Mammary epithelial cell (primary cell): ENCODE data around the gene EID2B.
A peak's percentile ranks its signal among the peaks of the same experiment; 100 is the strongest.

Experiments used
- EZH2 ChIP-seq: IDR thresholded peaks from 2 replicates; pipeline ENCODE4 v1.6.1; 2012; ENCODE audit warnings: low read length, inconsistent platforms, borderline replicate concordance
- TF ChIP-seq, protein P1 (sequence below), 2 donors: IDR thresholded peaks in 1 of 2; conservative IDR thresholded peaks in 1 of 2; 2 replicates each; pipeline ENCODE4 v1.5.1; 2011 to 2012; ENCODE audit warnings: inconsistent platforms in 2 of 2, low read length in 2 of 2, mild to moderate bottlenecking in 2 of 2, control low read depth in 1 of 2, low read depth in 1 of 2; ENCODE audit not compliant: insufficient read depth in 1 of 2; ENCODE audit errors: extremely low read depth in 1 of 2

DNA sequence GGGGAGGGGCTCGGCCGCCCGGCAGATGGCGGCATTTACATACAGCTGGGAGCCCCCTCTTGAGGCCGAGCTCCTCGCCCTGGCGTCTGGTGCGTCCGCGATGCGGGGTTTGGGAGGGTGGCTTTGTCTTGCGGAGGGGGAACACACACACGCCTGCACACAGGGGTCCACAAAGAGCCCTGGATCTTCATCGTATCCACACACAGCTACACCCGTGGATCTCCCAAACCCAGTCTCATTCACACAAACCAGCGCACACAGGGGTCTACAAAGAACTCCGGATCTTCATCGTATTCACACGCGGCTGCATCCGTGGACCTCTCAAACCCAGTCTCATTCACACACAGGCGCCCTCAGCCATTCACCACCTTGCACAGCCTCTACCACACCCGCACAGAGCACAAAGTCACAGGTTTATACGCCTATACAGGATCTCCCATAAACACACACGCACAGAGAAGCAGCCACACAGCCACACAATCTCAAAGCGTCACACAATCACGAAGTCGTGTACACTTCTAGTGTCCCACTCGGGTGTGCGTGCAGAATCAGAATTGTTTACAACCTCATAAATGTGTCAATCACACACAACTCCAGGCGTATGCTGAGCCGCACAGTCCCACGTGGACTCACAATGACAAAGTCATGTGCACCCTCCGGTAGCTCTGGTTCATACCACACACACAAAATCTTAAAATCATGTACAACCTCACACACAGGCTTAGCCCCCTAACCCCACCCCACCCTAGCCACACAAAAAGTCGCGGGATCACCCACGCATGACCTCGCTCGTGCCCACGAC is 34.5 kb downstream of the EID2B start:
- TF ChIP-seq, protein P1, sequence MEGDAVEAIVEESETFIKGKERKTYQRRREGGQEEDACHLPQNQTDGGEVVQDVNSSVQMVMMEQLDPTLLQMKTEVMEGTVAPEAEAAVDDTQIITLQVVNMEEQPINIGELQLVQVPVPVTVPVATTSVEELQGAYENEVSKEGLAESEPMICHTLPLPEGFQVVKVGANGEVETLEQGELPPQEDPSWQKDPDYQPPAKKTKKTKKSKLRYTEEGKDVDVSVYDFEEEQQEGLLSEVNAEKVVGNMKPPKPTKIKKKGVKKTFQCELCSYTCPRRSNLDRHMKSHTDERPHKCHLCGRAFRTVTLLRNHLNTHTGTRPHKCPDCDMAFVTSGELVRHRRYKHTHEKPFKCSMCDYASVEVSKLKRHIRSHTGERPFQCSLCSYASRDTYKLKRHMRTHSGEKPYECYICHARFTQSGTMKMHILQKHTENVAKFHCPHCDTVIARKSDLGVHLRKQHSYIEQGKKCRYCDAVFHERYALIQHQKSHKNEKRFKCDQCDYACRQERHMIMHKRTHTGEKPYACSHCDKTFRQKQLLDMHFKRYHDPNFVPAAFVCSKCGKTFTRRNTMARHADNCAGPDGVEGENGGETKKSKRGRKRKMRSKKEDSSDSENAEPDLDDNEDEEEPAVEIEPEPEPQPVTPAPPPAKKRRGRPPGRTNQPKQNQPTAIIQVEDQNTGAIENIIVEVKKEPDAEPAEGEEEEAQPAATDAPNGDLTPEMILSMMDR (conservative IDR thresholded peaks at IDR 0.05 in 1 of 2, IDR thresholded peaks at IDR 0.05 in 1 of 2; ENCODE audit: extremely low read depth in 1 of 2, insufficient read depth in 1 of 2, low read depth in 1 of 2, low read length in 2 of 2), result peak in 1 of 2 donors; percentile 31
- TF ChIP-seq EZH2, result peak; percentile 85
